Keratinocyte (primary cell): ENCODE data around the gene TRMT61A.

Experiments
- CTCF ChIP-seq, 3 experiments: IDR thresholded peaks in 1 of 3; conservative IDR thresholded peaks in 1 of 3; optimal IDR thresholded peaks in 1 of 3; 2 replicates in 2 of 3; 3 replicates in 1 of 3; pipeline versions ENCODE3 to v1.5.1; 2011; ENCODE audit warnings: low read length in 3 of 3, mild to moderate bottlenecking in 3 of 3, moderate library complexity in 2 of 3, control low read depth in 1 of 3, inconsistent platforms in 1 of 3; ENCODE audit not compliant: insufficient read depth in 2 of 3; ENCODE audit errors: extremely low read depth in 1 of 3
- EZH2 ChIP-seq: IDR thresholded peaks from one replicate; pipeline ENCODE4 v1.6.1; 2012; ENCODE audit warnings: inconsistent platforms, mild to moderate bottlenecking, low read length, moderate library complexity

- no peak for TF ChIP-seq CTCF (optimal IDR thresholded peaks at IDR 0.05 in 1 of 3, IDR thresholded peaks at IDR 0.05 in 1 of 3, conservative IDR thresholded peaks at IDR 0.05 in 1 of 3; ENCODE audit: extremely low read depth in 1 of 3, insufficient read depth in 2 of 3, low read length in 3 of 3)
- TF ChIP-seq EZH2 = no peak
These were observed 5.6 kb downstream of the TRMT61A start for GRCh38 chr14:103534576-103535061.
